ENCODE data around the gene TVP23A.

Gene TVP23A

DNA sequence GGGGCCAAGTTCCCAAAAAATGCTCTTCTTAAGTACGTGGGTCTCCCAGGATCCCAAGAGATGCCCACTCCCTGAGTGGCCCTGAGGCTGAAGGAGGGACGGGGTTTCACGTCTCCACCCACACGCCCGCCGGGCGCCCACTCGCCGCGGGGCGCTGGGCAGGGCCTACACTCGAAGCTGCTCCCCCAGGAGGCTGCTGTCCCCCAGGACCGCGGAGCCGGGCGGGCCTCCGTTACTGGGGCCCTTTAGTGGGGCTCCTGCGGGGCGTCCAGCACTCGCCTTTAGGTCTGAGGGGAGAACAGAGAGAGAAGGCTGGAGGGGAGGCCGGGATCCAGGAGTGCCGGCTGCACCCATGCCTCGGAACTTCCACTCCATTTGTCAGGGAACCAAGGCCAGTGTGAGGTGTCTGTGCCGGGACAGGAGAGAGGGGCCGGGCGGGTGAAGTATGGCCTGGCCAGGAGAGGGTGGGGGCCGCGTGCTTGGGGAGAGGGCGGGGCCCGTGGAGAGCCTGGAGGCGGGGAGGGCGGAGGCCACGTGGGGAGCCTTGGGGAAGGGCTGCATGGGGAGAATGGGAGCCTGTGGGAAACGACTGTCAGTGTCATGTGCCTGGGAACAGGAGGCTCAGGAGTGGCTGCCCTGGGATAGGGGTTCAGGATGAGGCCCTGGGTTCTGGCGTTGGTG is 56.1 kb downstream of the TVP23A start:
- Histone ChIP-seq H3K4me1 (ENCODE audit: insufficient read depth, poor library complexity, severe bottlenecking) (no peaks in the 10 kb centered on the region), H3K27me3 (ENCODE audit: insufficient read depth, poor library complexity, severe bottlenecking) (no peaks in the 10 kb centered on the region), H3K27ac (ENCODE audit: poor library complexity, severe bottlenecking) (no peak overlapping the region), H3K4me3 (ENCODE audit: severe bottlenecking) (no peak overlapping the region), H3K9me3 (ENCODE audit: severe bottlenecking) (no peaks in the 10 kb centered on the region), H3K36me3 (ENCODE audit: low read depth) (no peaks in the 10 kb centered on the region; the same call in 1 of the 2 replicates)
- DNase-seq (ENCODE audit: low spot score): no peak
- ATAC-seq (ENCODE audit: low read depth): no peak
- TF ChIP-seq, protein P1, sequence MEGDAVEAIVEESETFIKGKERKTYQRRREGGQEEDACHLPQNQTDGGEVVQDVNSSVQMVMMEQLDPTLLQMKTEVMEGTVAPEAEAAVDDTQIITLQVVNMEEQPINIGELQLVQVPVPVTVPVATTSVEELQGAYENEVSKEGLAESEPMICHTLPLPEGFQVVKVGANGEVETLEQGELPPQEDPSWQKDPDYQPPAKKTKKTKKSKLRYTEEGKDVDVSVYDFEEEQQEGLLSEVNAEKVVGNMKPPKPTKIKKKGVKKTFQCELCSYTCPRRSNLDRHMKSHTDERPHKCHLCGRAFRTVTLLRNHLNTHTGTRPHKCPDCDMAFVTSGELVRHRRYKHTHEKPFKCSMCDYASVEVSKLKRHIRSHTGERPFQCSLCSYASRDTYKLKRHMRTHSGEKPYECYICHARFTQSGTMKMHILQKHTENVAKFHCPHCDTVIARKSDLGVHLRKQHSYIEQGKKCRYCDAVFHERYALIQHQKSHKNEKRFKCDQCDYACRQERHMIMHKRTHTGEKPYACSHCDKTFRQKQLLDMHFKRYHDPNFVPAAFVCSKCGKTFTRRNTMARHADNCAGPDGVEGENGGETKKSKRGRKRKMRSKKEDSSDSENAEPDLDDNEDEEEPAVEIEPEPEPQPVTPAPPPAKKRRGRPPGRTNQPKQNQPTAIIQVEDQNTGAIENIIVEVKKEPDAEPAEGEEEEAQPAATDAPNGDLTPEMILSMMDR (IDR thresholded peaks at IDR 0.05; ENCODE audit: poor library complexity, severe bottlenecking): no peak

DNA sequence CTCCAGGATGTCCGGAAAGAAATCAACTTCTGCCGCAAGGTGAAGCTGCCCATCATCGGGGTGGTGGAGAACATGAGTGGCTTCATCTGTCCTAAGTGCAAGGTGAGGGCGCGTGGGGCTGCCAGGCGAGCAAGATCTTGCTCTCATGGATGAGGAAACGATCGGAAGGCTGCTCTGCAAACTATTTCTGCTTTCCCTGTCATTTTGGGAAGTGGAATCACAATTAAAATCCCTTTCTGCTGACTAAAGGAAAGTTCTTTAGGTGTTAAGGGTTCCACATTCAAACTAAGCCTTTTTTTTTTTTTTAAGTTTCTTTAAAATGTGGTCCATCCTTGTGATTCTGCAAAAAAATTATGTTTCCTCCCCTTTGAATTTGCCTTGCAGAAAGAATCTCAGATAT is 57.2 kb downstream of the TVP23A start:
- Histone ChIP-seq H3K27me3 (ENCODE audit: insufficient read depth, poor library complexity, severe bottlenecking) (no peaks in the 10 kb centered on the region), H3K4me1 (ENCODE audit: insufficient read depth, poor library complexity, severe bottlenecking) (no peaks in the 10 kb centered on the region), H3K27ac (ENCODE audit: poor library complexity, severe bottlenecking) (no peak overlapping the region), H3K36me3 (ENCODE audit: low read depth) (peaks cover 5% of the 10 kb centered on the region; the same call in 1 of the 2 replicates), H3K4me3 (ENCODE audit: severe bottlenecking) (no peak overlapping the region), H3K9me3 (ENCODE audit: severe bottlenecking) (no peaks in the 10 kb centered on the region)
- DNase-seq (ENCODE audit: low spot score) (no peak), ATAC-seq (ENCODE audit: low read depth) (no peak)
- TF ChIP-seq, protein P1 (IDR thresholded peaks at IDR 0.05; ENCODE audit: poor library complexity, severe bottlenecking): no peak

DNA sequence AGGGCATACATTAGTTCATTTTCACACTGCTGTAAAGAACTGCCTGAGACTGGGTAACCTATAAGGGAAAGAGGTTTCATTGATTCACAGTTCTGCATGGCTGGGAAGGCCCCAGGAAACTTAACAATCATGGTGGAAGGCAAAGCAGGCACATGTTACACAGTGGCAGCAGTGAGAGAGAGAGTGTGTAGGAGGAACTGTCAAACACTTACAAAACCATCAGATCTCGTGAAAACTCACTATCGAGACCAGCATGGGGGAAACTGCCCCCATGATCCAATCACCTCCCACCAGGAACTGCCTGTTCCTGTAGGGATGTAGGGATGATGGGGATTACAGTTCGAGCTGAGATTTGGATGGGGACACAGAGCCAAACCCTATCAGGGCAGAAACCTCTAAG is 57.7 kb downstream of the TVP23A start:
- H3K4me3 ChIP-seq (ENCODE audit: severe bottlenecking): no peak overlapping the region
- H3K36me3 ChIP-seq (ENCODE audit: low read depth): peaks cover 5% of the 10 kb centered on the region; the same call in 1 of the 2 replicates
- DNase-seq (ENCODE audit: low spot score) (no peak), ATAC-seq (ENCODE audit: low read depth) (no peak)
- TF ChIP-seq, protein P1 (IDR thresholded peaks at IDR 0.05; ENCODE audit: poor library complexity, severe bottlenecking): no peak
- H3K27me3 ChIP-seq (ENCODE audit: insufficient read depth, poor library complexity, severe bottlenecking): no peaks in the 10 kb centered on the region
- no peak overlapping the region for H3K27ac ChIP-seq (ENCODE audit: poor library complexity, severe bottlenecking)
- no peaks in the 10 kb centered on the region for H3K9me3 ChIP-seq (ENCODE audit: severe bottlenecking)
- H3K4me1 ChIP-seq (ENCODE audit: insufficient read depth, poor library complexity, severe bottlenecking): no peaks in the 10 kb centered on the region

DNA sequence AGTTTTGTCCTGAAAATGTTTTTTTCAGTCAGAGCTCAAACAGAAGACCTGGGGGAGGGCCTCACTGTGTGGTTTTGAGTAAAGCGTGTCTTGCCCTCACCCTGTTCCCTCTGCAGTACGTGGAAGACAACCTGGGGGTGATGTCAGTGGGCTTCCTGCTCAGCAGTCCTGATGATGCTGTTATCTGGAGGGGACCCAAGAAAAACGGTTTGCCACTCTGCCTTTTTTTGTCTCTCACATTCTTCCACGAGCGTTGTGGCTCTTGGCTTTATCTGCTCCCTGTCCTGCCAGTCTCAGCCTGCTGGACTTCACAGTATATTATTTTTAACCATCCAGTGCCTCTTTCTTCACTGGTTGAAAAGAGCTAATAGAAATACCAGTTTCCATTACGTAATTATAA is 62.0 kb downstream of the TVP23A start:
- H3K27ac ChIP-seq (ENCODE audit: poor library complexity, severe bottlenecking): no peak overlapping the region
- H3K36me3 ChIP-seq (ENCODE audit: low read depth): peaks cover 5% of the 10 kb centered on the region; the same call in 1 of the 2 replicates
- no peak for DNase-seq (ENCODE audit: low spot score)

More for the DNA sequence above, 62.0 kb downstream of the TVP23A start:
- no peak for ATAC-seq (ENCODE audit: low read depth)
- TF ChIP-seq, protein P1 (IDR thresholded peaks at IDR 0.05; ENCODE audit: poor library complexity, severe bottlenecking): no peak
- no peaks in the 10 kb centered on the region for H3K9me3 ChIP-seq (ENCODE audit: severe bottlenecking)
- H3K4me1 ChIP-seq (ENCODE audit: insufficient read depth, poor library complexity, severe bottlenecking): peaks cover 7% of the 10 kb centered on the region
- no peak overlapping the region for H3K4me3 ChIP-seq (ENCODE audit: severe bottlenecking)
- no peaks in the 10 kb centered on the region for H3K27me3 ChIP-seq (ENCODE audit: insufficient read depth, poor library complexity, severe bottlenecking)
